WTC11 (cell line): ENCODE results near the gene TNIP1. TPM values are rescaled to one million over a fixed set of nuclear protein-coding genes. Genes with fewer than 3 reads are reported as not detected.

Source experiments
- ATAC-seq: fragments of 200-7000 bp; cut with Tn5 transposase; 2 replicates; pipeline ENCODE4 v1.10.0; 2021; ENCODE audit warnings: mild to moderate bottlenecking, moderate library complexity
- CTCF ChIA-PET: fragments of 300-600 bp; sonication (Branson Sonifier 250); formaldehyde crosslinking; loops from one replicate; lab custom pipeline; 2021; ENCODE audit warnings: antibody characterized with exemption; lab: Charles Lee
- POLR2A ChIA-PET: fragments of 350-600 bp; sonication (Branson Sonifier 250); formaldehyde crosslinking; loops from one replicate; lab custom pipeline; 2021; ENCODE audit warnings: antibody characterized with exemption; lab: Charles Lee
- DNase-seq: peaks from one replicate; pipeline ENCODE4 v3.0.0; 2021; ENCODE audit warnings: low spot score
- H3K27ac Mint-ChIP-seq: 2 replicates; pipeline ENCODE4 v1.8.0; 2021; ENCODE audit warnings: mixed read lengths
- H3K27me3 Mint-ChIP-seq: 2 replicates; pipeline ENCODE4 v1.8.0; 2021; ENCODE audit warnings: low read depth, mild to moderate bottlenecking, moderate library complexity, mixed read lengths
- H3K36me3 Mint-ChIP-seq: 2 replicates; pipeline ENCODE4 v1.8.0; 2021; ENCODE audit warnings: mixed read lengths
- H3K4me1 Mint-ChIP-seq: 2 replicates; pipeline ENCODE4 v1.8.0; 2022; ENCODE audit warnings: mixed read lengths
- H3K4me3 Mint-ChIP-seq: 2 replicates; pipeline ENCODE4 v1.8.0; 2021; ENCODE audit warnings: mild to moderate bottlenecking, moderate library complexity, mixed read lengths
- H3K9me3 Mint-ChIP-seq: 2 replicates; pipeline ENCODE4 v1.8.0; 2021; ENCODE audit warnings: mixed read lengths
- ATF1 ChIP-seq: sonication (generic); formaldehyde crosslinking; IDR thresholded peaks from 2 replicates; pipeline ENCODE4 v1.8.1; 2023; ENCODE audit warnings: mild to moderate bottlenecking, moderate library complexity, missing genetic modification reagents
- ATF2 ChIP-seq: sonication (generic); formaldehyde crosslinking; IDR thresholded peaks from 2 replicates; pipeline ENCODE4 v1.8.1; 2022; ENCODE audit warnings: low read depth, missing genetic modification reagents, borderline replicate concordance
- ATF6 ChIP-seq: sonication (generic); formaldehyde crosslinking; IDR thresholded peaks from 2 replicates; pipeline ENCODE4 v1.8.1; 2023; ENCODE audit warnings: mild to moderate bottlenecking, missing genetic modification reagents
- ERG ChIP-seq: fragments of 250-450 bp; sonication (Bioruptor Pico); IDR thresholded peaks from 2 replicates; pipeline ENCODE4 v1.8.0; 2021; ENCODE audit warnings: mild to moderate bottlenecking
- FOXP4 ChIP-seq: sonication (generic); formaldehyde crosslinking; IDR thresholded peaks from 2 replicates; pipeline ENCODE4 v1.8.0; 2022; ENCODE audit warnings: mild to moderate bottlenecking, missing genetic modification reagents
- GRHL2 ChIP-seq: fragments of 250-450 bp; sonication (Bioruptor Pico); IDR thresholded peaks from 2 replicates; pipeline ENCODE4 v1.8.0; 2022; ENCODE audit warnings: mild to moderate bottlenecking, moderate library complexity; ENCODE audit not compliant: insufficient replicate concordance, severe bottlenecking
- HMGA2 ChIP-seq: fragments of 250-450 bp; sonication (Bioruptor Pico); IDR thresholded peaks from 2 replicates; pipeline ENCODE4 v1.4.0; 2021; ENCODE audit warnings: mild to moderate bottlenecking, moderate library complexity
- MXD4 ChIP-seq: fragments of 250-450 bp; sonication (Bioruptor Pico); IDR thresholded peaks from 2 replicates; pipeline ENCODE4 v1.8.0; 2021; ENCODE audit warnings: mild to moderate bottlenecking, moderate library complexity, borderline replicate concordance
- NR1H2 ChIP-seq: sonication (generic); formaldehyde crosslinking; IDR thresholded peaks from 2 replicates; pipeline ENCODE4 v1.9.0; 2021; ENCODE audit warnings: mild to moderate bottlenecking, moderate library complexity, missing genetic modification reagents
- RELA ChIP-seq: sonication (generic); formaldehyde crosslinking; IDR thresholded peaks from 2 replicates; pipeline ENCODE4 v1.8.1; 2022; ENCODE audit warnings: missing genetic modification reagents, mild to moderate bottlenecking, borderline replicate concordance
- SMAD4 ChIP-seq: sonication (generic); formaldehyde crosslinking; IDR thresholded peaks from 2 replicates; pipeline ENCODE4 v1.8.0; 2022; ENCODE audit warnings: mild to moderate bottlenecking, missing genetic modification reagents
- SP1 ChIP-seq: sonication (generic); formaldehyde crosslinking; conservative IDR thresholded peaks from 2 replicates; pipeline ENCODE4 v1.8.1; 2022; ENCODE audit warnings: missing genetic modification reagents
- STAT6 ChIP-seq: sonication (generic); formaldehyde crosslinking; conservative IDR thresholded peaks from 2 replicates; pipeline ENCODE4 v1.8.1; 2023; ENCODE audit warnings: mild to moderate bottlenecking, low read depth, missing genetic modification reagents, moderate library complexity
- TEAD1 ChIP-seq: sonication (generic); formaldehyde crosslinking; IDR thresholded peaks from 2 replicates; pipeline ENCODE4 v1.8.0; 2022; ENCODE audit warnings: mild to moderate bottlenecking, missing genetic modification reagents
- ZNF423 ChIP-seq: fragments of 250-450 bp; sonication (Bioruptor Pico); IDR thresholded peaks from 2 replicates; pipeline ENCODE4 v2.1.2; 2022; ENCODE audit warnings: mild to moderate bottlenecking, moderate library complexity
- ZNF532 ChIP-seq: fragments of 250-450 bp; sonication (Bioruptor Pico); IDR thresholded peaks from 2 replicates; pipeline ENCODE4 v1.9.0; 2021; ENCODE audit warnings: mild to moderate bottlenecking, borderline replicate concordance
- ZNF671 ChIP-seq: fragments of 250-450 bp; sonication (Bioruptor Pico); IDR thresholded peaks from 2 replicates; pipeline ENCODE4 v1.8.0; 2021; ENCODE audit warnings: mild to moderate bottlenecking
- total RNA-seq: library from RNA; stranded (reverse); gene quantifications from 3 replicates; pipeline ENCODE4 v1.2.3, GENCODE V29; 2021

TNIP1 gene
- total RNA-seq, 1 experiment from 2014 or later: 41.1 TPM

- TF ChIP-seq ATF2 (CRISPR knock-in tag) (no peak), GRHL2 (CRISPR knock-in tag) (no peak), ERG (CRISPR knock-in tag) (no peak), NR1H2 (CRISPR knock-in tag) (no peak), ZNF671 (no peak), SMAD4 (CRISPR knock-in tag) (no peak), RELA (CRISPR knock-in tag) (no peak)
Measured at GRCh38 chr5:151062405-151063141, 18.3 kb downstream of the TNIP1 start (continued).

GRCh38 chr5:151060742-151061141 lies 20.1 kb downstream of the TNIP1 start:
- no peak for DNase-seq
- ATAC-seq: no peak
- Mint-ChIP-seq H3K4me1 (no peaks in the 10 kb centered on the region), H3K27me3 (no peaks in the 10 kb centered on the region), H3K4me3 (no peak overlapping the region), H3K9me3 (no peaks in the 10 kb centered on the region), H3K36me3 (peaks cover 19% of the 10 kb centered on the region), H3K27ac (no peak overlapping the region)
- ChIA-PET POLR2A (no interaction called here), CTCF (interaction anchor here (1.0 to 1.8 kb wide), 6 partner anchors 9 to 65 kb away, joined by 3 to 12 read pairs (median 4); no protein-coding TSS in a partner anchor)
- TF ChIP-seq ZNF423 (CRISPR knock-in tag): no peak
- TF ChIP-seq GRHL2 (CRISPR knock-in tag): no peak
- no peak for TF ChIP-seq TEAD1 (CRISPR knock-in tag)
- TF ChIP-seq STAT6: no peak

- H3K9me3 Mint-ChIP-seq: no peaks in the 10 kb centered on the region
- no peak overlapping the region for H3K27ac Mint-ChIP-seq
- no peaks in the 10 kb centered on the region for H3K27me3 Mint-ChIP-seq
- POLR2A ChIA-PET: no interaction called here
- no peaks in the 10 kb centered on the region for H3K4me1 Mint-ChIP-seq
- DNase-seq: no peak
- no peak overlapping the region for H3K4me3 Mint-ChIP-seq
- peaks cover 25% of the 10 kb centered on the region for H3K36me3 Mint-ChIP-seq
- CTCF ChIA-PET: interaction anchor here (1.0 to 2.1 kb wide), 4 partner anchors 10 to 56 kb away, joined by 3 to 12 read pairs (median 6); no protein-coding TSS in a partner anchor
- no peak for ATAC-seq
- TF ChIP-seq ZNF532 (CRISPR knock-in tag) (no peak), ZNF671 (no peak), ATF6 (CRISPR knock-in tag) (no peak), SP1 (CRISPR knock-in tag) (no peak), HMGA2 (CRISPR knock-in tag) (no peak), FOXP4 (CRISPR knock-in tag) (no peak), ATF1 (CRISPR knock-in tag) (no peak), MXD4 (CRISPR knock-in tag) (no peak)
Measured at GRCh38 chr5:151058891-151059489, 21.8 kb downstream of the TNIP1 start.
